Tibial nerve (tissue), 4 donors: ENCODE results near the gene LIN37.

Source experiments
- EP300 ChIP-seq, 2 donors: sonication (generic); formaldehyde crosslinking; IDR thresholded peaks; one replicate each; pipeline ENCODE4 v1.6.1; 2017; ENCODE audit warnings: antibody characterized with exemption in 2 of 2, mild to moderate bottlenecking in 1 of 2
- POLR2A ChIP-seq, 2 donors: fragments of 450-650 bp; IDR thresholded peaks; one replicate each; pipeline ENCODE4 v1.6.1; 2017; ENCODE audit warnings: antibody characterized with exemption in 2 of 2, mild to moderate bottlenecking in 2 of 2, moderate library complexity in 2 of 2
- TF ChIP-seq, protein P1 (sequence below), 5 experiments: fragments of 200-600 bp in 3 of 5; fragments of 450-650 bp in 2 of 5; sonication (generic) in 3 of 5; IDR thresholded peaks; one replicate each; pipeline ENCODE4 v1.5.1; 2016 to 2019; ENCODE audit warnings: antibody characterized with exemption in 5 of 5, mild to moderate bottlenecking in 3 of 5, moderate library complexity in 2 of 5

DNA sequence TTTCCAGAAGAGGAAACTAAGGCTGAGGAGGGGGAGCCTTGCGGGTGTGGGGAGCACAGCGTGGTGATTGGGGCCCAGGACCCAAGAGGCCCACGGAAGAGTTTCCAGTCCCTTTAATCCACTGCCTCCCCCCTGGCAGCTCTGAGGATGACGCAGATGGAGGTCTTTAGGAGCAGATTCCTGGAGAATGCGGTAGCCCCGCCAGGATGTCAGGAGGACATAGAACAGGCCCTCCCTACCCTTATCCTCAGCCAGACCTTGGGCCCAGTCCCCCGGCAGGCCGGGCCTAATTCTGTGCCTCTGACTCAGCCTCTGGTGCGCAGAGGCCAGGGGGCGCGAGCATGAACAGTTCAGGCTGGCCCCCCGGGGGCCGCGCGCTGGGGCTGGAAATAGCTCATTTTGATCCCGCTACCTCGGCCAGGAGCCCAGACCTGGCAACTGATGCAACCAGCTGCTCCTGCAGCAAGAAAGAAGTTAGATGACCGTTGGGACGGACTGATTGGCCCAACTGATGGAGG lies 8.9 kb downstream of the LIN37 start:
- TF ChIP-seq, protein P1, sequence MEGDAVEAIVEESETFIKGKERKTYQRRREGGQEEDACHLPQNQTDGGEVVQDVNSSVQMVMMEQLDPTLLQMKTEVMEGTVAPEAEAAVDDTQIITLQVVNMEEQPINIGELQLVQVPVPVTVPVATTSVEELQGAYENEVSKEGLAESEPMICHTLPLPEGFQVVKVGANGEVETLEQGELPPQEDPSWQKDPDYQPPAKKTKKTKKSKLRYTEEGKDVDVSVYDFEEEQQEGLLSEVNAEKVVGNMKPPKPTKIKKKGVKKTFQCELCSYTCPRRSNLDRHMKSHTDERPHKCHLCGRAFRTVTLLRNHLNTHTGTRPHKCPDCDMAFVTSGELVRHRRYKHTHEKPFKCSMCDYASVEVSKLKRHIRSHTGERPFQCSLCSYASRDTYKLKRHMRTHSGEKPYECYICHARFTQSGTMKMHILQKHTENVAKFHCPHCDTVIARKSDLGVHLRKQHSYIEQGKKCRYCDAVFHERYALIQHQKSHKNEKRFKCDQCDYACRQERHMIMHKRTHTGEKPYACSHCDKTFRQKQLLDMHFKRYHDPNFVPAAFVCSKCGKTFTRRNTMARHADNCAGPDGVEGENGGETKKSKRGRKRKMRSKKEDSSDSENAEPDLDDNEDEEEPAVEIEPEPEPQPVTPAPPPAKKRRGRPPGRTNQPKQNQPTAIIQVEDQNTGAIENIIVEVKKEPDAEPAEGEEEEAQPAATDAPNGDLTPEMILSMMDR (IDR thresholded peaks at IDR 0.05): no peak
- TF ChIP-seq EP300 (IDR thresholded peaks at IDR 0.05): peak; percentile 45 to 46
- TF ChIP-seq POLR2A (IDR thresholded peaks at IDR 0.05): peak in 1 of 2 donors; percentile 1
